HL-60 (cell line): ENCODE data around the gene GPR34.

Source experiments
- GABPA ChIP-seq: IDR thresholded peaks from 2 replicates; pipeline ENCODE4 v1.6.1; 2012; ENCODE audit warnings: low read depth
- POLR2AphosphoS5 ChIP-seq: IDR thresholded peaks from 2 replicates; pipeline ENCODE4 v1.6.1; 2012; ENCODE audit warnings: low read depth
- TF ChIP-seq, protein P1 (sequence below): IDR thresholded peaks from 2 replicates; pipeline ENCODE4 v1.6.1; 2012; ENCODE audit warnings: low read depth; ENCODE audit not compliant: insufficient replicate concordance
- TF ChIP-seq, protein P2 (sequence below): IDR thresholded peaks from one replicate; pipeline ENCODE4 v1.5.1; 2011; ENCODE audit warnings: low read length, control low read depth, inconsistent platforms; ENCODE audit not compliant: insufficient read depth

DNA sequence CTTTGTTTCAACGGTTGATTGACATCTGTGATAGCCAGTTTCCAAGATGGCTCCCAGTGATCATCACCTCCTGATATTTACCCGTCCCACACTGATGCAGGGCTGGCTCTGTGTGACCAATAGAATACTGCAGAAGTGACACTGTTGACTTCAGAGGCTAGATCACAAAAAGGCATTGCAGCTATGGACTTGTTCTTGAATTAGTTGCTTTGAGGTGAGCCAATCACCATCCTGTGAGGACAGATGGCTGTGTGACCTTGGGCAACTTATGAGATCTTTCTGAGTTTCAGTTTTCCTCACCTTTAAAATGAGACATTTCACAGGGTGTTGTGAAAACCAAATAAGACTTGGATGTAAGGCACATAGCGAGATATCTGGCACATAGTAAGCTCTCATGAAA lies 33.4 kb downstream of the GPR34 start:
- TF ChIP-seq, protein P1, sequence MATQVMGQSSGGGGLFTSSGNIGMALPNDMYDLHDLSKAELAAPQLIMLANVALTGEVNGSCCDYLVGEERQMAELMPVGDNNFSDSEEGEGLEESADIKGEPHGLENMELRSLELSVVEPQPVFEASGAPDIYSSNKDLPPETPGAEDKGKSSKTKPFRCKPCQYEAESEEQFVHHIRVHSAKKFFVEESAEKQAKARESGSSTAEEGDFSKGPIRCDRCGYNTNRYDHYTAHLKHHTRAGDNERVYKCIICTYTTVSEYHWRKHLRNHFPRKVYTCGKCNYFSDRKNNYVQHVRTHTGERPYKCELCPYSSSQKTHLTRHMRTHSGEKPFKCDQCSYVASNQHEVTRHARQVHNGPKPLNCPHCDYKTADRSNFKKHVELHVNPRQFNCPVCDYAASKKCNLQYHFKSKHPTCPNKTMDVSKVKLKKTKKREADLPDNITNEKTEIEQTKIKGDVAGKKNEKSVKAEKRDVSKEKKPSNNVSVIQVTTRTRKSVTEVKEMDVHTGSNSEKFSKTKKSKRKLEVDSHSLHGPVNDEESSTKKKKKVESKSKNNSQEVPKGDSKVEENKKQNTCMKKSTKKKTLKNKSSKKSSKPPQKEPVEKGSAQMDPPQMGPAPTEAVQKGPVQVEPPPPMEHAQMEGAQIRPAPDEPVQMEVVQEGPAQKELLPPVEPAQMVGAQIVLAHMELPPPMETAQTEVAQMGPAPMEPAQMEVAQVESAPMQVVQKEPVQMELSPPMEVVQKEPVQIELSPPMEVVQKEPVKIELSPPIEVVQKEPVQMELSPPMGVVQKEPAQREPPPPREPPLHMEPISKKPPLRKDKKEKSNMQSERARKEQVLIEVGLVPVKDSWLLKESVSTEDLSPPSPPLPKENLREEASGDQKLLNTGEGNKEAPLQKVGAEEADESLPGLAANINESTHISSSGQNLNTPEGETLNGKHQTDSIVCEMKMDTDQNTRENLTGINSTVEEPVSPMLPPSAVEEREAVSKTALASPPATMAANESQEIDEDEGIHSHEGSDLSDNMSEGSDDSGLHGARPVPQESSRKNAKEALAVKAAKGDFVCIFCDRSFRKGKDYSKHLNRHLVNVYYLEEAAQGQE, result no peak
- TF ChIP-seq, protein P2, sequence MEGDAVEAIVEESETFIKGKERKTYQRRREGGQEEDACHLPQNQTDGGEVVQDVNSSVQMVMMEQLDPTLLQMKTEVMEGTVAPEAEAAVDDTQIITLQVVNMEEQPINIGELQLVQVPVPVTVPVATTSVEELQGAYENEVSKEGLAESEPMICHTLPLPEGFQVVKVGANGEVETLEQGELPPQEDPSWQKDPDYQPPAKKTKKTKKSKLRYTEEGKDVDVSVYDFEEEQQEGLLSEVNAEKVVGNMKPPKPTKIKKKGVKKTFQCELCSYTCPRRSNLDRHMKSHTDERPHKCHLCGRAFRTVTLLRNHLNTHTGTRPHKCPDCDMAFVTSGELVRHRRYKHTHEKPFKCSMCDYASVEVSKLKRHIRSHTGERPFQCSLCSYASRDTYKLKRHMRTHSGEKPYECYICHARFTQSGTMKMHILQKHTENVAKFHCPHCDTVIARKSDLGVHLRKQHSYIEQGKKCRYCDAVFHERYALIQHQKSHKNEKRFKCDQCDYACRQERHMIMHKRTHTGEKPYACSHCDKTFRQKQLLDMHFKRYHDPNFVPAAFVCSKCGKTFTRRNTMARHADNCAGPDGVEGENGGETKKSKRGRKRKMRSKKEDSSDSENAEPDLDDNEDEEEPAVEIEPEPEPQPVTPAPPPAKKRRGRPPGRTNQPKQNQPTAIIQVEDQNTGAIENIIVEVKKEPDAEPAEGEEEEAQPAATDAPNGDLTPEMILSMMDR, result no peak
- TF ChIP-seq POLR2AphosphoS5 (no peak), GABPA (no peak)
